Measurements from ENCODE around the gene PIK3CB.
"Not testable (repeated sequence)": the region's sequence is repeated elsewhere in the genome, so short reads cannot be mapped to it uniquely, and the experiment has no call there.

PIK3CB gene

GRCh38 chr3:138675393-138675792 is 159.3 kb downstream of the PIK3CB start:
- DNase-seq, result no peak

GRCh38 chr3:138673641-138674530 is 160.8 kb downstream of the PIK3CB start:
- DNase-seq, result no peak

DNA sequence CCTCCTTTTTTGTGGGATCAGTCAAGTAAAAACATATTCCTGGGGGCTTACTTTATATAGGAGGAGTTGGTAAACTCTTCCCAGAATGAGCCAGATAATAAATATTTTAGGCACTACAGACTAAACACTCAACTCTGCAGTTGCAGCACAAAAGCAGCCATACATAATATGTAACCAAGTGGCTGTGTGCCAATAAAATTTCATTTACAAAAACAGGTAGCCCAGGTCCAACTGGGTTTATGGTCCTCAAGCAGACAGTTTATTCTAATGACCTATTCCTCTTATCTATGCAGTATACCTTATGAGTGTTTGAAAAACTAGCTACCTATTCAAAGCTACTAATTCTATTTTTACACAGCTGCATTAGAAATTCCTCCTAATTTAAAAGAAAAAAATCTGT is 164.3 kb downstream of the PIK3CB start:
- DNase-seq, result no peak

DNA sequence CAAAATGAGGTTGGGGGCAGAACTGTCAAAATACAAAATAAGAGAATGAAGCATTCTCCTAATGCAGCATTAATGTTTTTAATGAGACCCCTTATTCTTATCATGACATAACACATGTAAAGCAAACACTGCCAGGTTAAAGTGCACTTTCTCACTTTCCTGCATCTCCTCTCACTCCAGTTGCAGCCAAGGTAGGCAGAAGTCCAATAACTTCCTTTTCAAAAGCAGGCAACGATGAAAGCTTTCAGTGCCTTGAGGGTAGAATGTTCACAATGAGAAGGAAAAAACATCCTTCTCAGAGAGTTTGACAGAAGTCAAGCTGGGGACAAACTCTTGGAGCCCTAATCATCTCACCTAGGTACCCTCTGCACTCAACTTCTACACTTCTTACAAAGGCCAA is 166.6 kb downstream of the PIK3CB start:
- DNase-seq, result no peak

DNA sequence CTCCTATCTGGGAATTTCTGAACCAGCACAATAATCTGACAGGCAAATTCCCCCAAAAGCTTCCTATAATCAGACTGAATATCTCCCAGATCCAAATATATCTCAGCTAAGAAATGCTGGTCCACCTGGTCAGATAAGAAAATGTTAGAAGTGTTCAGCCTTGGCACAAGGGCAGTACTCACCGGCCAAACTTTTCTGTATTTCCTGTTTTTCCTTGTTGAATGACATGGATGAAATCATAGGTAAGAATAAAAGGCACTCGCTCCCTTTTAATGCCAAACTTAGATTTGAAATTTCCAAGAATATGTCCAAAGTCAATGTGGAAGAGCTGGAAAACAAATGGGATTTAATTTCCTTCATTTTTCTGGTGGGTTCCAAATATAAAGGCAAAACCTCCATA is 177.2 kb downstream of the PIK3CB start:
- no peak for DNase-seq

DNA sequence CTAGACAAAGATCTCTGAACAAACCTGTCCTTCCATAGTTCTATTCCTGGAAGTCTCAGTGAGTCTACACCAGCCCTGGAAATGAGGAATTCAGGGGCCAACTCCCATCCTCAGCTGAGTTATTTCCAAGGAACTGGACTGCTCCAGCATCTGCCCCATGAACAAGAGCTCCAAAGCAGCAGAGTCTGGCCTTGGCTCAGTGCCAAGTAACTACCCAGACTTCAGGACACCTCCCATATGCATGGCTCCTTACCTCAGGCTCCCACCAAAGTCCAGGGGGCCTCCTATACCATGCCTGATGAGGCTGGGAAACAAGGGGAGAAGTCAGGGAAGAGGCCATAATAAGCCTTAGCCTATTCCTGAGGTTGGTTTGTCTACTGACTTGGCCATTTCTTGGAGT is 181.2 kb downstream of the PIK3CB start:
- no peak for DNase-seq

DNA sequence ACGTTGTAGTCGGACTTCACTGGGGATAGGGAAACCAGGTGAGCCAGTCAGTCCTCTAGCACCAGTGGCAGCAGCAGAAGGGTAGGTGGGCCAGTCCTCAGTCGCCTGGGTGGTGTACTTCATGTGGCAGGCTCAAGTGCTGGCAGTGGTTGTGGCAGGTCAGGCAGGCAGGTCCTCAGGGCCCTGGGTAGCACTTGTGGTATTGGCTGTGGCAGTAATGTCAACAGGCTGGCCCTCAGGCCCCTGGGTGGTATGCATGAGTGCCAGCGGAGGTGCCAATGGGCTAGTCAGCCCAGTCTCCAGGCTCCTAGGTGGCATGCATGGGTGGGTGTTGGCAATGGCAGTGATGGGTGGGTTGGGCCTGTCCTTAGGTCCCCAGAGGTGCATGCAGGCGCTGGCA is 185.6 kb downstream of the PIK3CB start:
- no peak for DNase-seq

DNA sequence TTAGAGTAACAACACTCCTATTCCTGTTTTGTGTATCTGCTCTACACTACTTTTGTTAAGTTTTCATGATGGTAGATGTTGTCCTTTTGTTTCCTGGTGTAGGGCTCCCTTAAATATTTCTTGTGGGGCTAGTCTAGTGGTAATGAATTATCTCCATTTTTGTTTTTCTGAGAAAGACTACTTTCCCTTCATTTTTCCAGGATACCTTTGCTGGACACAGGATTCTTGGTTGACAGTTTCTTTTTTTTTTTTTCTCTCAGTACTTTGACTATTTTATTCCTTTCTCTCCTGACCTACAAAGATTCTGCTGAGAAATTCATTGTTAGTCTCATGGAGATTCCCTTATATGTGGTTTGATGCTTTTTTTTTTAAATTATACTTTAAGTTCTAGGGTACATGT is 188.2 kb downstream of the PIK3CB start:
- DNase-seq, result no peak

- DNase-seq, result no peak
These were observed 188.7 kb downstream of the PIK3CB start for GRCh38 chr3:138646008-138646407.

GRCh38 chr3:138642927-138643253 is 191.8 kb downstream of the PIK3CB start:
- DNase-seq, result no peak

GRCh38 chr3:138642226-138642926 is 192.4 kb downstream of the PIK3CB start:
- DNase-seq, result no peak

DNA sequence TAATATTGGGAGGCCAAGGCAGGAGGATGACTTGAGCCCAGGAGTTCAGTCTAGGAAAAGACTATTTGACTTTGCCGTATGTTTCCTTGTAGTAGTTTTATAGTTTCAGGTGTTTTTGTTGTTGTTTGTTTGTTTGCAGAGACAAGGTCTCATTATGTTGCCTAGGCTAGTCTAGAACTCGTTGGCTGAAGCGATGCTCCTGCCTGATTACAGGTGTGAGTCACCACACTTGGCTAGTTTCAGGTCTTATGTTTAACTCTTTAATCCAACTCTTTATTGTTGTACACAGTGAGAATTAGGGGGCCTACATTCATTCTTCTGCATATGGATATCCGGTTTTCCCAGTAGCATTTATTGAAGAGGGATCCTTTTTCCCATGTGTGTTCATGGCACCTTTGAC is 194.2 kb downstream of the PIK3CB start:
- DNase-seq, result no peak

DNA sequence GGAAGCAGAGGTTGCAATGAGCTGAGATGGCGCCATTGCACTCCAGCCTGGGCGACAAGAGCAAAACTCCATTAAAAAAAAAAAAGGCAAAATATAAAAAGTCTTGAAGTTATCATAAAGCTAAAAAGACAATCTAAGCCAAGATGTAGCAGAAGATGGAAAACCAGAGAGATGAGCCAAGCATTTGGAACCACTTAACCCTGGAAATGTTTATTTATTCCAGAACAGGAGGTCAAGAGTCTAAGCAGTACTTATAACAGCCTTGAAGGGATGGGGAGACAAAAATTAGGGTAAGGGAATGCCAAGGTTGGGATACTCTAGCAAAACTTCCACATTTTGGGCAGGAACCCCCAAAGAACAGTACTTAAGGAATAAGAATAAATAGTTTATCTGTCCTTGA is 196.1 kb downstream of the PIK3CB start:
- no peak for DNase-seq

GRCh38 chr3:138629526-138629925 is 205.2 kb downstream of the PIK3CB start:
- no peak for DNase-seq

DNA sequence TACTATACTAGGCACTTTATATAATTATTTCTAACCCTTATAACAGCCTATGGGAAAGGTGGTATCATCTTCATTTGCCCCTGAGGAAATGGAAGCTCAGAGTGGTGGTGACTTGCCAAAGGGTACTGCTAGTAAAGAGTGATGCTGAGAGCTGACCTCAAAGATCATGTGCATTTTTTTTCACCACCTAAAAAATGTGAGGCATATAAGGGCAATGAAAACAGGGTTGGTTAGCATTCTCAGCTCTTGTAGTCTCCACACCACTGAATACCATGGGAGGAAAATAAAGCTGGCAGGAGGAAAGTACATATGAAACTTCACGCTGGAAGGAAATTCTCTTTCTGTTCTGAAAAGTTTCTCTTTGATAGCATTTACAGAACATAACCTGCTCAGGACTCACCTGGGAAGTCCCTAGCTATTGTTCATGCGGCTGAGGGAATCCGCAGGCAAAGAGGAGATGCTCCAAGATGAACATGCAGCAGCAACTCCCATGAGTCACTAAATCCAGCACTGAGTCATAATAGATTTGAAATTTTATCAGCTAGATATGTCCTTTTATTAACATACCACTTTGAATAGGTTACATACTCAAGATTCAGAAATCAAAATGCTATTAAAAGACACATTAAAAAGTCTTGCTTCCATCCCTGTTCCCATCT is 208.9 kb downstream of the PIK3CB start:
- DNase-seq, result no peak

GRCh38 chr3:138624518-138624917 is 210.2 kb downstream of the PIK3CB start:
- no peak for DNase-seq

- no peak for DNase-seq
These were observed 214.3 kb downstream of the PIK3CB start for GRCh38 chr3:138620431-138620830.

- DNase-seq, result no peak
These were observed 219.3 kb downstream of the PIK3CB start for GRCh38 chr3:138615462-138615861.

- no peak for DNase-seq
These were observed 224.8 kb downstream of the PIK3CB start for GRCh38 chr3:138609898-138610266.

- peak; percentile 60 for DNase-seq
These were observed 226.2 kb downstream of the PIK3CB start, which contains the start of gene FAIM for GRCh38 chr3:138608322-138609135. TSS of gene FAIM (plus strand) at chr3:138608771. CDS start at chr3:138619727, 10,956 bp downstream.

DNA sequence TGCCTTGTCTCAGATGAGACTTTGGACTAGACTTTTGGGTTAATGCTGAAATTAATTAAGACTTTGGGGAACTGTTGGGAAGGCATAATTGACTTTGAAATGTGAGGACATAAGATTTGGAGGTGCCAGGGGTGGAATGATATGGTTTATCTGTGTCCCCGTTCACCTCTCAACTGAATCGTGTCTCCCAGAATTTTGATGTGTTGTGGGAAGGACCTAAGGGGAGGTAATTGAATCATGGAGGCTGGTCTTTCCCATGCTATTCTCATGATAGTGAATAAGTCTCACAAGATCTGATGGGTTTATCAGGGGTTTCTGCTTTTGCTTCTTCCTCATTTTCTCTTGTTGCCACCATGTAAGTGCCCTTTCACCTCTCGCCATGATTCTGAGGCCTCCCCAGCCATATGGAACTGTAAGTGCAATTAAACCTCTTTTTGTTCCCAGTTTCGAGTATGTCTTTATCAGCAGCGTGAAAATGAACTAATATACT is 230.6 kb downstream of the PIK3CB start:
- DNase-seq, result not testable (repeated sequence)

Measured in NCI-H1694 treated with DMSO at 0.1 percent for 48 hours (cell line).